GM23338 (cell line): ENCODE measurements around the gene GATA1. TPM values are rescaled to one million over a fixed set of nuclear protein-coding genes. Genes with fewer than 3 reads are reported as not detected.

Source experiments
- ATAC-seq: fragments of 200-7000 bp; cut with Tn5 transposase; 3 replicates; pipeline ENCODE4 v1.9.1; 2020
- DNase-seq: peaks from one replicate; pipeline ENCODE4 v3.0.0-alpha.2; 2015; ENCODE audit warnings: low spot score
- H2AFZ ChIP-seq: fragments of 200-600 bp; sonication (generic); 2 replicates; pipeline ENCODE4 v1.8.0; 2016; ENCODE audit warnings: antibody characterized with exemption, mild to moderate bottlenecking, moderate library complexity
- H3F3A ChIP-seq: fragments of 200-600 bp; sonication (generic); replicated peaks from 2 replicates; pipeline ENCODE4 v1.8.0; 2017; ENCODE audit warnings: antibody characterized with exemption, mixed run types, low read depth
- H3K27ac ChIP-seq: fragments of 200-600 bp; sonication (generic); 2 replicates; pipeline ENCODE4 v1.6.1; 2016; ENCODE audit warnings: low read depth
- H3K27me3 ChIP-seq: fragments of 200-600 bp; sonication (generic); 2 replicates; pipeline ENCODE4 v1.8.0; 2016; ENCODE audit warnings: mild to moderate bottlenecking, mixed run types, moderate library complexity; ENCODE audit not compliant: insufficient read depth
- H3K36me3 ChIP-seq: fragments of 200-600 bp; sonication (generic); 2 replicates; pipeline ENCODE4 v1.8.0; 2016; ENCODE audit warnings: mild to moderate bottlenecking; ENCODE audit not compliant: insufficient read depth
- H3K4me1 ChIP-seq: fragments of 200-600 bp; sonication (generic); 2 replicates; pipeline ENCODE4 v1.8.0; 2016; ENCODE audit warnings: mild to moderate bottlenecking, moderate library complexity; ENCODE audit not compliant: insufficient read depth
- H3K4me2 ChIP-seq: fragments of 200-600 bp; sonication (generic); 2 replicates; pipeline ENCODE4 v1.7.1; 2017; ENCODE audit warnings: mixed run types
- H3K4me3 ChIP-seq: fragments of 200-600 bp; sonication (generic); 2 replicates; pipeline ENCODE4 v1.6.1; 2016; ENCODE audit warnings: mixed run types
- H3K79me2 ChIP-seq: fragments of 200-600 bp; sonication (generic); replicated peaks from 2 replicates; pipeline ENCODE4 v1.8.0; 2017; ENCODE audit warnings: mild to moderate bottlenecking; ENCODE audit not compliant: insufficient read depth
- H3K9me2 ChIP-seq: fragments of 200-600 bp; sonication (generic); 2 replicates; pipeline ENCODE4 v1.8.0; 2017; ENCODE audit not compliant: insufficient read depth
- H4K20me1 ChIP-seq: fragments of 200-600 bp; sonication (generic); replicated peaks from 2 replicates; pipeline ENCODE4 v1.8.0; 2017; ENCODE audit warnings: mild to moderate bottlenecking; ENCODE audit not compliant: insufficient read depth
- H3K27ac Mint-ChIP-seq: 2 replicates; pipeline ENCODE4 v1.8.0; 2020; ENCODE audit warnings: inconsistent platforms, mild to moderate bottlenecking, moderate library complexity, mixed read lengths
- H3K27me3 Mint-ChIP-seq: 3 replicates; pipeline ENCODE4 v1.8.0; 2022; ENCODE audit warnings: low read depth, mild to moderate bottlenecking, moderate library complexity, mixed read lengths, inconsistent platforms; ENCODE audit not compliant: insufficient read depth, poor library complexity
- H3K36me3 Mint-ChIP-seq: 3 replicates; pipeline ENCODE4 v1.8.0; 2021; ENCODE audit warnings: low read depth, mild to moderate bottlenecking, inconsistent platforms, moderate library complexity, mixed read lengths
- H3K4me1 Mint-ChIP-seq: 3 replicates; pipeline ENCODE4 v1.8.0; 2020; ENCODE audit warnings: mild to moderate bottlenecking, inconsistent platforms, mixed read lengths
- H3K4me3 Mint-ChIP-seq: 3 replicates; pipeline ENCODE4 v1.8.0; 2021; ENCODE audit warnings: moderate library complexity, mild to moderate bottlenecking, inconsistent platforms, mixed read lengths
- H3K9me3 Mint-ChIP-seq: 3 replicates; pipeline ENCODE4 v1.8.0; 2020; ENCODE audit warnings: moderate library complexity, mild to moderate bottlenecking, inconsistent platforms, mixed read lengths
- CREB1 ChIP-seq: fragments of 250-450 bp; sonication (Bioruptor Pico); IDR thresholded peaks from 2 replicates; pipeline ENCODE4 v1.5.0; 2020; ENCODE audit warnings: low read depth, mild to moderate bottlenecking, moderate library complexity
- ETS1 ChIP-seq: IDR thresholded peaks from 2 replicates; pipeline ENCODE4 v1.6.1; 2016; ENCODE audit warnings: antibody characterized with exemption
- EZH2 ChIP-seq: fragments of 200-600 bp; sonication (generic); IDR thresholded peaks from one replicate; pipeline ENCODE4 v1.8.0; 2017; ENCODE audit warnings: antibody characterized with exemption, mild to moderate bottlenecking, low read depth; ENCODE audit not compliant: unreplicated experiment
- polyA plus RNA-seq: library from polyadenylated mRNA; unstranded; fragments of >200 nt; fragmentation: Nextera tagmentation; extraction: Ambion mirVana; gene quantifications from 2 replicates; pipeline ENCODE4 v1.2.1, GENCODE V29; 2016
- total RNA-seq: library from RNA; depleted of rRNA; stranded (reverse); fragments of >200 nt; shearing (Covaris generic); gene quantifications from 2 replicates; pipeline ENCODE4 v1.2.3, GENCODE V29; 2014
- TF ChIP-seq, protein P1 (sequence below), 2 experiments: fragments of 200-600 bp in 1 of 2; sonication (generic) in 1 of 2; conservative IDR thresholded peaks; 2 replicates each; pipeline versions ENCODE4 v1.5.1 to v1.6.1; 2016 to 2017; ENCODE audit warnings: antibody characterized with exemption in 2 of 2, low read depth in 2 of 2, mild to moderate bottlenecking in 2 of 2, moderate library complexity in 1 of 2
- TF ChIP-seq, protein P2 (sequence below): IDR thresholded peaks from one replicate; pipeline ENCODE4 v1.6.1; 2018; ENCODE audit warnings: antibody characterized with exemption; ENCODE audit not compliant: unreplicated experiment
- TF ChIP-seq, protein P3 (sequence below): fragments of 250-450 bp; sonication (Bioruptor Pico); IDR thresholded peaks from 2 replicates; pipeline ENCODE4 v1.5.0; 2020; ENCODE audit warnings: mild to moderate bottlenecking, moderate library complexity

The GATA1 gene
- total and polyA plus RNA-seq, 2 experiments from 2014 or later, result not detected

GRCh38 chrX:48779399-48779798, 7.0 kb upstream of the GATA1 start:
- no peaks in the 10 kb centered on the region for H3K36me3 ChIP-seq
- H3F3A ChIP-seq, result no peaks in the 10 kb centered on the region
- no peaks in the 10 kb centered on the region for H4K20me1 ChIP-seq
- no peak overlapping the region for H3K27ac Mint-ChIP-seq
- TF ChIP-seq EZH2 (no peak), CREB1 (CRISPR knock-in tag) (no peak), ETS1 (no peak)
- TF ChIP-seq, protein P1, sequence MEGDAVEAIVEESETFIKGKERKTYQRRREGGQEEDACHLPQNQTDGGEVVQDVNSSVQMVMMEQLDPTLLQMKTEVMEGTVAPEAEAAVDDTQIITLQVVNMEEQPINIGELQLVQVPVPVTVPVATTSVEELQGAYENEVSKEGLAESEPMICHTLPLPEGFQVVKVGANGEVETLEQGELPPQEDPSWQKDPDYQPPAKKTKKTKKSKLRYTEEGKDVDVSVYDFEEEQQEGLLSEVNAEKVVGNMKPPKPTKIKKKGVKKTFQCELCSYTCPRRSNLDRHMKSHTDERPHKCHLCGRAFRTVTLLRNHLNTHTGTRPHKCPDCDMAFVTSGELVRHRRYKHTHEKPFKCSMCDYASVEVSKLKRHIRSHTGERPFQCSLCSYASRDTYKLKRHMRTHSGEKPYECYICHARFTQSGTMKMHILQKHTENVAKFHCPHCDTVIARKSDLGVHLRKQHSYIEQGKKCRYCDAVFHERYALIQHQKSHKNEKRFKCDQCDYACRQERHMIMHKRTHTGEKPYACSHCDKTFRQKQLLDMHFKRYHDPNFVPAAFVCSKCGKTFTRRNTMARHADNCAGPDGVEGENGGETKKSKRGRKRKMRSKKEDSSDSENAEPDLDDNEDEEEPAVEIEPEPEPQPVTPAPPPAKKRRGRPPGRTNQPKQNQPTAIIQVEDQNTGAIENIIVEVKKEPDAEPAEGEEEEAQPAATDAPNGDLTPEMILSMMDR (conservative IDR thresholded peaks at IDR 0.05; ENCODE audit: low read depth in 2 of 2), result no peak
- TF ChIP-seq, protein P2, sequence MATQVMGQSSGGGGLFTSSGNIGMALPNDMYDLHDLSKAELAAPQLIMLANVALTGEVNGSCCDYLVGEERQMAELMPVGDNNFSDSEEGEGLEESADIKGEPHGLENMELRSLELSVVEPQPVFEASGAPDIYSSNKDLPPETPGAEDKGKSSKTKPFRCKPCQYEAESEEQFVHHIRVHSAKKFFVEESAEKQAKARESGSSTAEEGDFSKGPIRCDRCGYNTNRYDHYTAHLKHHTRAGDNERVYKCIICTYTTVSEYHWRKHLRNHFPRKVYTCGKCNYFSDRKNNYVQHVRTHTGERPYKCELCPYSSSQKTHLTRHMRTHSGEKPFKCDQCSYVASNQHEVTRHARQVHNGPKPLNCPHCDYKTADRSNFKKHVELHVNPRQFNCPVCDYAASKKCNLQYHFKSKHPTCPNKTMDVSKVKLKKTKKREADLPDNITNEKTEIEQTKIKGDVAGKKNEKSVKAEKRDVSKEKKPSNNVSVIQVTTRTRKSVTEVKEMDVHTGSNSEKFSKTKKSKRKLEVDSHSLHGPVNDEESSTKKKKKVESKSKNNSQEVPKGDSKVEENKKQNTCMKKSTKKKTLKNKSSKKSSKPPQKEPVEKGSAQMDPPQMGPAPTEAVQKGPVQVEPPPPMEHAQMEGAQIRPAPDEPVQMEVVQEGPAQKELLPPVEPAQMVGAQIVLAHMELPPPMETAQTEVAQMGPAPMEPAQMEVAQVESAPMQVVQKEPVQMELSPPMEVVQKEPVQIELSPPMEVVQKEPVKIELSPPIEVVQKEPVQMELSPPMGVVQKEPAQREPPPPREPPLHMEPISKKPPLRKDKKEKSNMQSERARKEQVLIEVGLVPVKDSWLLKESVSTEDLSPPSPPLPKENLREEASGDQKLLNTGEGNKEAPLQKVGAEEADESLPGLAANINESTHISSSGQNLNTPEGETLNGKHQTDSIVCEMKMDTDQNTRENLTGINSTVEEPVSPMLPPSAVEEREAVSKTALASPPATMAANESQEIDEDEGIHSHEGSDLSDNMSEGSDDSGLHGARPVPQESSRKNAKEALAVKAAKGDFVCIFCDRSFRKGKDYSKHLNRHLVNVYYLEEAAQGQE, result no peak
- TF ChIP-seq, protein P3, sequence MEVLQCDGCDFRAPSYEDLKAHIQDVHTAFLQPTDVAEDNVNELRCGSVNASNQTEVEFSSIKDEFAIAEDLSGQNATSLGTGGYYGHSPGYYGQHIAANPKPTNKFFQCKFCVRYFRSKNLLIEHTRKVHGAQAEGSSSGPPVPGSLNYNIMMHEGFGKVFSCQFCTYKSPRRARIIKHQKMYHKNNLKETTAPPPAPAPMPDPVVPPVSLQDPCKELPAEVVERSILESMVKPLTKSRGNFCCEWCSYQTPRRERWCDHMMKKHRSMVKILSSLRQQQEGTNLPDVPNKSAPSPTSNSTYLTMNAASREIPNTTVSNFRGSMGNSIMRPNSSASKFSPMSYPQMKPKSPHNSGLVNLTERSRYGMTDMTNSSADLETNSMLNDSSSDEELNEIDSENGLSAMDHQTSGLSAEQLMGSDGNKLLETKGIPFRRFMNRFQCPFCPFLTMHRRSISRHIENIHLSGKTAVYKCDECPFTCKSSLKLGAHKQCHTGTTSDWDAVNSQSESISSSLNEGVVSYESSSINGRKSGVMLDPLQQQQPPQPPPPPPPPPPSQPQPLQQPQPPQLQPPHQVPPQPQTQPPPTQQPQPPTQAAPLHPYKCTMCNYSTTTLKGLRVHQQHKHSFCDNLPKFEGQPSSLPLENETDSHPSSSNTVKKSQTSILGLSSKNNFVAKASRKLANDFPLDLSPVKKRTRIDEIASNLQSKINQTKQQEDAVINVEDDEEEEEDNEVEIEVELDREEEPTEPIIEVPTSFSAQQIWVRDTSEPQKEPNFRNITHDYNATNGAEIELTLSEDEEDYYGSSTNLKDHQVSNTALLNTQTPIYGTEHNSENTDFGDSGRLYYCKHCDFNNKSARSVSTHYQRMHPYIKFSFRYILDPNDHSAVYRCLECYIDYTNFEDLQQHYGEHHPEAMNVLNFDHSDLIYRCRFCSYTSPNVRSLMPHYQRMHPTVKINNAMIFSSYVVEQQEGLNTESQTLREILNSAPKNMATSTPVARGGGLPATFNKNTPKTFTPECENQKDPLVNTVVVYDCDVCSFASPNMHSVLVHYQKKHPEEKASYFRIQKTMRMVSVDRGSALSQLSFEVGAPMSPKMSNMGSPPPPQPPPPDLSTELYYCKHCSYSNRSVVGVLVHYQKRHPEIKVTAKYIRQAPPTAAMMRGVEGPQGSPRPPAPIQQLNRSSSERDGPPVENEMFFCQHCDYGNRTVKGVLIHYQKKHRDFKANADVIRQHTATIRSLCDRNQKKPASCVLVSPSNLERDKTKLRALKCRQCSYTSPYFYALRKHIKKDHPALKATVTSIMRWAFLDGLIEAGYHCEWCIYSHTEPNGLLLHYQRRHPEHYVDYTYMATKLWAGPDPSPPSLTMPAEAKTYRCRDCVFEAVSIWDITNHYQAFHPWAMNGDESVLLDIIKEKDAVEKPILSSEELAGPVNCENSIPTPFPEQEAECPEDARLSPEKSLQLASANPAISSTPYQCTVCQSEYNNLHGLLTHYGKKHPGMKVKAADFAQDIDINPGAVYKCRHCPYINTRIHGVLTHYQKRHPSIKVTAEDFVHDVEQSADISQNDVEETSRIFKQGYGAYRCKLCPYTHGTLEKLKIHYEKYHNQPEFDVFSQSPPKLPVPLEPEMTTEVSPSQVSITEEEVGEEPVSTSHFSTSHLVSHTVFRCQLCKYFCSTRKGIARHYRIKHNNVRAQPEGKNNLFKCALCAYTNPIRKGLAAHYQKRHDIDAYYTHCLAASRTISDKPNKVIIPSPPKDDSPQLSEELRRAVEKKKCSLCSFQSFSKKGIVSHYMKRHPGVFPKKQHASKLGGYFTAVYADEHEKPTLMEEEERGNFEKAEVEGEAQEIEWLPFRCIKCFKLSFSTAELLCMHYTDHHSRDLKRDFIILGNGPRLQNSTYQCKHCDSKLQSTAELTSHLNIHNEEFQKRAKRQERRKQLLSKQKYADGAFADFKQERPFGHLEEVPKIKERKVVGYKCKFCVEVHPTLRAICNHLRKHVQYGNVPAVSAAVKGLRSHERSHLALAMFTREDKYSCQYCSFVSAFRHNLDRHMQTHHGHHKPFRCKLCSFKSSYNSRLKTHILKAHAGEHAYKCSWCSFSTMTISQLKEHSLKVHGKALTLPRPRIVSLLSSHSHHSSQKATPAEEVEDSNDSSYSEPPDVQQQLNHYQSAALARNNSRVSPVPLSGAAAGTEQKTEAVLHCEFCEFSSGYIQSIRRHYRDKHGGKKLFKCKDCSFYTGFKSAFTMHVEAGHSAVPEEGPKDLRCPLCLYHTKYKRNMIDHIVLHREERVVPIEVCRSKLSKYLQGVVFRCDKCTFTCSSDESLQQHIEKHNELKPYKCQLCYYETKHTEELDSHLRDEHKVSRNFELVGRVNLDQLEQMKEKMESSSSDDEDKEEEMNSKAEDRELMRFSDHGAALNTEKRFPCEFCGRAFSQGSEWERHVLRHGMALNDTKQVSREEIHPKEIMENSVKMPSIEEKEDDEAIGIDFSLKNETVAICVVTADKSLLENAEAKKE (CRISPR knock-in tag), result no peak
- H3K9me3 Mint-ChIP-seq, result peaks cover 3% of the 10 kb centered on the region; the same call in 1 of the 3 replicates
- H3K79me2 ChIP-seq, result no peaks in the 10 kb centered on the region
- H3K27me3 Mint-ChIP-seq, result peaks cover 5% of the 10 kb centered on the region
- ATAC-seq (no peak), DNase-seq (no peak)
- no peak overlapping the region for H3K4me3 Mint-ChIP-seq
- no peaks in the 10 kb centered on the region for H3K9me2 ChIP-seq
- no peak overlapping the region for H3K4me2 ChIP-seq
- no peaks in the 10 kb centered on the region for H3K36me3 Mint-ChIP-seq
- H2AFZ ChIP-seq, result no peak overlapping the region
- H3K4me1 ChIP-seq, result no peaks in the 10 kb centered on the region
- no peak overlapping the region for H3K4me3 ChIP-seq
- H3K27me3 ChIP-seq, result no peaks in the 10 kb centered on the region
- peaks cover 13% of the 10 kb centered on the region for H3K4me1 Mint-ChIP-seq
- no peak overlapping the region for H3K27ac ChIP-seq
